GM19438 (cell line): Measurements from ENCODE around the gene PGGHG.
"Not testable (repeated sequence)": the region's sequence is repeated elsewhere in the genome, so short reads cannot be mapped to it uniquely, and the experiment has no call there.

Experiments used
- ATAC-seq: cut with Tn5 transposase; IDR thresholded peaks from one replicate; pipeline ENCODE4 v1.9.1; 2021; ENCODE audit warnings: low read depth; ENCODE audit not compliant: unreplicated experiment

Gene PGGHG

GRCh38 chr11:296171-297050, 7.5 kb downstream of the PGGHG start:
- no peak for ATAC-seq

- no peak for ATAC-seq
These were observed 8.2 kb downstream of the PGGHG start for GRCh38 chr11:297051-297585.

- no peak for ATAC-seq
These were observed 8.9 kb downstream of the PGGHG start for GRCh38 chr11:297586-298405.

GRCh38 chr11:298406-299065, 9.6 kb downstream of the PGGHG start:
- no peak for ATAC-seq

- no peak for ATAC-seq
These were observed 10.4 kb downstream of the PGGHG start, which contains the start of gene IFITM5 for GRCh38 chr11:299081-299891. IFITM5 (minus strand) TSS chr11:299526; CDS start chr11:299490, 36 bp downstream.

GRCh38 chr11:299951-300735, 11.2 kb downstream of the PGGHG start:
- no peak for ATAC-seq

- ATAC-seq = no peak
These were observed 14.4 kb downstream of the PGGHG start for GRCh38 chr11:303363-303762.

GRCh38 chr11:304061-304506, 15.2 kb downstream of the PGGHG start:
- ATAC-seq = no peak

- no peak for ATAC-seq
These were observed 16.3 kb downstream of the PGGHG start for GRCh38 chr11:304915-305843.

GRCh38 chr11:305844-306211, 16.9 kb downstream of the PGGHG start:
- ATAC-seq = no peak

GRCh38 chr11:306645-307371, 17.9 kb downstream of the PGGHG start:
- ATAC-seq = no peak

GRCh38 chr11:307766-308708, 19.1 kb downstream of the PGGHG start, which contains the start of gene IFITM2:
IFITM2 (plus strand) TSS chr11:307816; CDS start chr11:308193, 377 bp downstream.
- ATAC-seq = not testable (repeated sequence)

- ATAC-seq = not testable (repeated sequence)
These were observed 20.1 kb downstream of the PGGHG start for GRCh38 chr11:308740-309665.

- not testable (repeated sequence) for ATAC-seq
These were observed 21.1 kb downstream of the PGGHG start for GRCh38 chr11:309979-310572.
